Lower leg skin (tissue), 4 donors: ENCODE data around the gene CCDC18. TPM values are rescaled to one million over a fixed set of nuclear protein-coding genes. Genes with fewer than 3 reads are reported as not detected.

Experiments used
- DNase-seq, 2 donors: peaks; one replicate each; pipeline ENCODE4 v3.0.0-alpha.2; 2019; ENCODE audit warnings: low spot score in 2 of 2
- H3K4me3 ChIP-seq: fragments of 200-600 bp; sonication (generic); 2 replicates; pipeline ENCODE4 v1.5.1; 2017; ENCODE audit warnings: mild to moderate bottlenecking, low read depth; ENCODE audit not compliant: poor library complexity, severe bottlenecking
- CTCF ChIP-seq, 3 donors: fragments of 450-650 bp; IDR thresholded peaks; one replicate each; pipeline ENCODE4 v1.5.1; 2016; ENCODE audit warnings: antibody characterized with exemption in 3 of 3, mild to moderate bottlenecking in 3 of 3, moderate library complexity in 2 of 3
- POLR2A ChIP-seq, 2 donors: fragments of 450-650 bp; IDR thresholded peaks; one replicate each; pipeline ENCODE4 v1.6.1; 2016 to 2017; ENCODE audit warnings: antibody characterized with exemption in 2 of 2, mild to moderate bottlenecking in 1 of 2, moderate library complexity in 1 of 2
- WGBS, 2 donors: methylation state at CpG; one replicate each; pipeline ENCODE4 v1.1.5; 2018; 5-methylcytosine and 5-hydroxymethylcytosine counted together
- intact Hi-C: fragments of 100-400 bp; cut with DNase I; formaldehyde crosslinking; loops from one replicate; pipeline ENCODE4 v1.15.0; 2023; ENCODE audit warnings: low total_unique reads
- total RNA-seq, 4 donors: library from RNA; depleted of rRNA; stranded (reverse); fragments of >200 nt; gene quantifications; one replicate each; pipeline ENCODE4 v1.1.0, GENCODE V29; 2016

CCDC18 gene
- total RNA-seq, 4 donors from 2014 or later = 5.8 to 8.9 (median 6.5) TPM

GRCh38 chr1:93140106-93140505 is 40.4 kb upstream of the CCDC18 start:
- DNase-seq = no peak
- 73 to 83% methylated on average over 1 of the region's 1 CpG for WGBS, 2 donors
- H3K4me3 ChIP-seq = no peak overlapping the region
- TF ChIP-seq POLR2A (IDR thresholded peaks at IDR 0.05) (no peak), CTCF (IDR thresholded peaks at IDR 0.05) (no peak)
- intact Hi-C loops = no loop called here

GRCh38 chr1:93142161-93142560 is 38.4 kb upstream of the CCDC18 start:
- H3K4me3 ChIP-seq = no peak overlapping the region
- intact Hi-C loops = no loop called here
- WGBS, 2 donors = 84 to 85% methylated on average over 2 of the region's 2 CpGs
- no peak for TF ChIP-seq CTCF (IDR thresholded peaks at IDR 0.05)
- TF ChIP-seq POLR2A (IDR thresholded peaks at IDR 0.05) = no peak
- DNase-seq = no peak

GRCh38 chr1:93143136-93143535 is 37.4 kb upstream of the CCDC18 start:
- intact Hi-C loops = no loop called here
- H3K4me3 ChIP-seq = no peak overlapping the region
- TF ChIP-seq POLR2A (IDR thresholded peaks at IDR 0.05) = no peak
- TF ChIP-seq CTCF (IDR thresholded peaks at IDR 0.05) = no peak
- WGBS, 2 donors = 33 to 37% methylated on average over 1 of the region's 1 CpG
- no peak for DNase-seq

- H3K4me3 ChIP-seq = no peak overlapping the region
- DNase-seq = no peak
- 98% methylated on average over 4 of the region's 4 CpGs for WGBS, 2 donors
- intact Hi-C loops = no loop called here
- no peak for TF ChIP-seq CTCF (IDR thresholded peaks at IDR 0.05)
These were observed 36.8 kb upstream of the CCDC18 start for GRCh38 chr1:93143769-93144168.

GRCh38 chr1:93148001-93148400 is 32.5 kb upstream of the CCDC18 start:
- intact Hi-C loops = no loop called here
- no peak for DNase-seq
- TF ChIP-seq POLR2A (IDR thresholded peaks at IDR 0.05) = no peak
- 55 to 57% methylated on average over 7 of the region's 7 CpGs for WGBS, 2 donors
- H3K4me3 ChIP-seq = no peak overlapping the region

- DNase-seq = no peak
- no peak for TF ChIP-seq POLR2A (IDR thresholded peaks at IDR 0.05)
- no peak for TF ChIP-seq CTCF (IDR thresholded peaks at IDR 0.05)
- no peak overlapping the region for H3K4me3 ChIP-seq
- WGBS, 2 donors = 30 to 43% methylated on average over 1 of the region's 1 CpG
- intact Hi-C loops = no loop called here
These were observed 29.8 kb upstream of the CCDC18 start for GRCh38 chr1:93150729-93151128.
